ENCODE measurements around the gene PLA2G5. TPM values are rescaled to one million over a fixed set of nuclear protein-coding genes. Genes with fewer than 3 reads are reported as not detected.

Gene PLA2G5
- total and polyA plus RNA-seq, 2 of the 13 experiments (the other 11 are each of a cell fraction or from before 2014, with no cell fraction given), result not detected

GRCh38 chr1:20037877-20038276 is 32.1 kb upstream of the PLA2G5 start:
- intact Hi-C loops (cut with micrococcal nuclease; ENCODE audit: unreplicated experiment) (no loop called here), in situ Hi-C loops (cut with HindIII; ENCODE audit: extremely low pct_ligation_motif_present, low pct_unique_long_range_greater_than_20kb) (no loop called here)
- Histone ChIP-seq H4K20me1 (ENCODE audit: insufficient read depth, low read length) (no peaks in the 10 kb centered on the region), H2AFZ (ENCODE audit: low read length) (no peak overlapping the region), H3K4me2 (ENCODE audit: low read depth, low read length) (no peak overlapping the region), H3K9ac (ENCODE audit: insufficient read depth, low read depth, low read length) (no peak overlapping the region), H3K9me3 (ENCODE audit: low read length) (no peaks in the 10 kb centered on the region), H3K4me3 (replicated peaks in 1 of 3; ENCODE audit: insufficient read depth in 1 of 3, low read depth in 2 of 3, low read length in 3 of 3) (no peak overlapping the region), H3K36me3 (replicated peaks in 1 of 2; ENCODE audit: control insufficient read depth in 1 of 2, insufficient read depth in 2 of 2, low read length in 2 of 2) (no peaks in the 10 kb centered on the region), H3K27ac (ENCODE audit: extremely low read length, insufficient read depth, low read length) (no peak overlapping the region), H3K79me2 (ENCODE audit: insufficient read depth, low read length) (no peaks in the 10 kb centered on the region), H3K27me3 (ENCODE audit: control insufficient read depth in 1 of 2, insufficient read depth in 2 of 2, low read length in 2 of 2) (peaks cover 0 to 20% of the 10 kb centered on the region in 2 experiments; a peak in 1 of 5 replicates), H3K4me1 (ENCODE audit: insufficient read depth, low read length) (no peaks in the 10 kb centered on the region)
- no peak for TF ChIP-seq ZNF460 (CRISPR knock-in tag; IDR thresholded peaks at IDR 0.05; ENCODE audit: borderline replicate concordance)
- TF ChIP-seq YY1 (IDR thresholded peaks at IDR 0.05; ENCODE audit: insufficient read depth, insufficient replicate concordance, low read depth, low read length), result no peak
- TF ChIP-seq NFYB (CRISPR knock-in tag; IDR thresholded peaks at IDR 0.05), result no peak
- no peak for TF ChIP-seq MTA1 (CRISPR knock-in tag; IDR thresholded peaks at IDR 0.05; ENCODE audit: borderline replicate concordance)
- TF ChIP-seq PRDM15 (CRISPR knock-in tag; IDR thresholded peaks at IDR 0.05), result no peak
- no peak for TF ChIP-seq CERS6 (CRISPR knock-in tag; IDR thresholded peaks at IDR 0.05)
- TF ChIP-seq FOXA3 (CRISPR knock-in tag; IDR thresholded peaks at IDR 0.05), result no peak
- no peak for TF ChIP-seq GZF1 (CRISPR knock-in tag; IDR thresholded peaks at IDR 0.05)
- TF ChIP-seq ZNF468 (CRISPR knock-in tag; IDR thresholded peaks at IDR 0.05), result no peak
- 33% methylated on average over 1 of the region's 1 CpG for WGBS (ENCODE audit: low lambda C conversion rate)
- CTCF ChIA-PET (ENCODE audit: low intra/inter-chr PET ratio, low total read pairs), result no interaction called here
- FAIRE-seq (no peak), DNase-seq (ENCODE audit: low spot score) (no peak), ATAC-seq (no peak)
- no TSS peak for BruUV-seq (replicated peaks)
- POLR2A ChIA-PET, result no interaction called here
